ENCODE measurements around the gene HIP1. TPM values are rescaled to one million over a fixed set of nuclear protein-coding genes. Genes with fewer than 3 reads are reported as not detected.
"Not testable (repeated sequence)": the region's sequence is repeated elsewhere in the genome, so short reads cannot be mapped to it uniquely, and the experiment has no call there.

HIP1 gene
- total RNA-seq, 4 donors from 2014 or later, result 2.3 to 38.8 (median 6.9) TPM

- no peaks in the 10 kb centered on the region for H3K9me3 ChIP-seq
- H3K4me3 ChIP-seq, result no peak overlapping the region
- H3K36me3 ChIP-seq, result no peaks in the 10 kb centered on the region
- TF ChIP-seq, protein P1, sequence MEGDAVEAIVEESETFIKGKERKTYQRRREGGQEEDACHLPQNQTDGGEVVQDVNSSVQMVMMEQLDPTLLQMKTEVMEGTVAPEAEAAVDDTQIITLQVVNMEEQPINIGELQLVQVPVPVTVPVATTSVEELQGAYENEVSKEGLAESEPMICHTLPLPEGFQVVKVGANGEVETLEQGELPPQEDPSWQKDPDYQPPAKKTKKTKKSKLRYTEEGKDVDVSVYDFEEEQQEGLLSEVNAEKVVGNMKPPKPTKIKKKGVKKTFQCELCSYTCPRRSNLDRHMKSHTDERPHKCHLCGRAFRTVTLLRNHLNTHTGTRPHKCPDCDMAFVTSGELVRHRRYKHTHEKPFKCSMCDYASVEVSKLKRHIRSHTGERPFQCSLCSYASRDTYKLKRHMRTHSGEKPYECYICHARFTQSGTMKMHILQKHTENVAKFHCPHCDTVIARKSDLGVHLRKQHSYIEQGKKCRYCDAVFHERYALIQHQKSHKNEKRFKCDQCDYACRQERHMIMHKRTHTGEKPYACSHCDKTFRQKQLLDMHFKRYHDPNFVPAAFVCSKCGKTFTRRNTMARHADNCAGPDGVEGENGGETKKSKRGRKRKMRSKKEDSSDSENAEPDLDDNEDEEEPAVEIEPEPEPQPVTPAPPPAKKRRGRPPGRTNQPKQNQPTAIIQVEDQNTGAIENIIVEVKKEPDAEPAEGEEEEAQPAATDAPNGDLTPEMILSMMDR (IDR thresholded peaks at IDR 0.05), result no peak
- TF ChIP-seq POLR2A (IDR thresholded peaks at IDR 0.05), result no peak
- no peak for DNase-seq
- peak overlapping the region in 2 of 4 donors; percentile 50 to 66 for H3K27ac ChIP-seq
- H3K4me1 ChIP-seq, result peaks cover 0 to 15% (median 2%) of the 10 kb centered on the region in 4 donors
- no peaks in the 10 kb centered on the region for H3K27me3 ChIP-seq
Observed at GRCh38 chr7:75732764-75733630, 5.7 kb downstream of the HIP1 start.

- Histone ChIP-seq H3K36me3 (no peaks in the 10 kb centered on the region), H3K4me3 (no peak overlapping the region), H3K27ac (peak overlapping the region in 2 of 4 donors; percentile 50 to 66), H3K9me3 (no peaks in the 10 kb centered on the region), H3K27me3 (no peaks in the 10 kb centered on the region), H3K4me1 (peaks cover 0 to 20% (median 0%) of the 10 kb centered on the region in 4 donors)
- no peak for DNase-seq
- no peak for TF ChIP-seq POLR2A (IDR thresholded peaks at IDR 0.05)
- TF ChIP-seq, protein P1 (IDR thresholded peaks at IDR 0.05), result no peak
Observed at GRCh38 chr7:75732016-75732521, 6.7 kb downstream of the HIP1 start.

- H3K27me3 ChIP-seq, result no peaks in the 10 kb centered on the region
- TF ChIP-seq, protein P1 (IDR thresholded peaks at IDR 0.05), result no peak
- H3K9me3 ChIP-seq, result no peaks in the 10 kb centered on the region
- H3K4me3 ChIP-seq, result no peak overlapping the region
- no peak for DNase-seq
- peak overlapping the region in 2 of 4 donors; percentile 25 to 44 for H3K27ac ChIP-seq
- peaks cover 0 to 20% (median 0%) of the 10 kb centered on the region in 4 donors for H3K4me1 ChIP-seq
- no peaks in the 10 kb centered on the region for H3K36me3 ChIP-seq
Observed at GRCh38 chr7:75729851-75730274, 8.9 kb downstream of the HIP1 start.

GRCh38 chr7:75727881-75728593, 10.7 kb downstream of the HIP1 start:
- H3K4me3 ChIP-seq, result peak overlapping the region in 1 of 4 donors; percentile 3
- H3K27ac ChIP-seq, result peak overlapping the region; percentile 18 to 63 (median 29)
- peak; percentile 45 to 80 (median 78) for DNase-seq

GRCh38 chr7:75727351-75727750, 11.4 kb downstream of the HIP1 start:
- Histone ChIP-seq H3K27ac (peak overlapping the region in 2 of 4 donors; percentile 21 to 30), H3K4me1 (peaks cover 0 to 20% (median 0%) of the 10 kb centered on the region in 4 donors)
- not testable (repeated sequence) for H3K9me3 ChIP-seq, H3K36me3 ChIP-seq, H3K4me3 ChIP-seq, H3K27me3 ChIP-seq, DNase-seq

More at GRCh38 chr7:75727881-75728593, 10.7 kb downstream of the HIP1 start:
- Histone ChIP-seq H3K36me3 (no peaks in the 10 kb centered on the region), H3K4me1 (peaks cover 0 to 20% (median 0%) of the 10 kb centered on the region in 4 donors), H3K27me3 (no peaks in the 10 kb centered on the region), H3K9me3 (no peaks in the 10 kb centered on the region)
- TF ChIP-seq POLR2A (IDR thresholded peaks at IDR 0.05), result no peak
- TF ChIP-seq, protein P1 (IDR thresholded peaks at IDR 0.05), result no peak

Measured in Peyer's patch (tissue), 4 donors.